GM12873 (cell line): ENCODE measurements around the gene SIN3A.

Source experiments
- CTCF ChIP-seq: IDR thresholded peaks from 2 replicates; pipeline ENCODE4 v1.5.1; 2012; ENCODE audit warnings: low read depth, mild to moderate bottlenecking, moderate library complexity, low read length, control low read depth; ENCODE audit not compliant: insufficient read depth; ENCODE audit errors: missing control alignments

The SIN3A gene

DNA sequence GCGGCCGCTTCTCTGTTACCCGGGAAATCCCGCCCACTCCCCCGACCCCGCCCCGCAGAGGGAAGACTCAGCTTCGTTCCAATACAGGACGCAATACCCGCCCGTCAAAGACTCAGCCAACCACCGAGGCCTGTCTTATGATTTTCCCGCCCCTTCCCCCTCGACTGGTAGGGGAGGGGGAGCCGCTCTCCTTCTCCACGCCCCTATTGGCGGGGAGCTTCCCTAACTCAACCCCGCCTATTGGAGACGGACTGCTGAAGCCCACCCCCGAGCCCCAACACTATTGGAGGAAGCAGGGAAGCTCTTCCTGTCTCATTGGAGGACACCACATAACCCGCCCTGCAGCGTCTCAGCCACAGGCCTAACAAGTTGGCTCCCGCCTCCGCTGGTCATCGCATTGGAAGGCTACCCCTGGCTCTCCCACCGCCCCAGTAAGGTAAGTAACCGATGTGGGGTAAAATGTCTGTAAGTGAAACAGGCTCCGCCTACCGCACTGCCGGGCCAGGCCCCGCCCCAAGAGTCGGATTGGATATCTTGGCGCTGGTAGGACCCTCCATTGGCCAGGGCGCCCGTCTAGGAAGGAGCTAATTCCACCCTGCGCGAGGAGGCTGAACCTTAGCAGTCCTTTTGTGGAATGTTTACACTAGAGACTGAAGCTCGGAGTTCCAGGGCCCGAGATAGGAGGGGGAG lies at the start of gene SIN3A:
SIN3A (minus strand) TSS at position 17 of the 690 bp plus-strand sequence. CDS start 21,315 bp downstream, outside the sequence.
- TF ChIP-seq CTCF = no peak

DNA sequence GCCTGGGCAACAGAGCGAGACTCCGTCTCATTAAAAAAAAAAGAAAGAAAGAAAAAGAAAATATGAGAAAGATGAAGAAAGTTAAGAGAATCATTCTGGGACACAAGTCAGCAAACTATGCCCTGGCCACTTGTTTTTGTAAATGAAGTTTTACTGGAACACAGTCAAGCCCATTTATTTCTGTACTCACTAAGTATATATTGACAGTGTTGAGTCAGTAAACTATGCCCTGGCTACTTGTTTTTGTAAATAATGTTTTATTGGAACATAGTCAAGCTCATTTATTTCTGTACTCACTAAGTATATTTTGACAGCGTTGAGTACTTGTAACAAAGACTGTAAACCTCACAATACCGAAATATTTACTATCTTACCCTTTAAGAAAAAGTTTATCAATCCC lies 42.2 kb upstream of the SIN3A start:
- TF ChIP-seq CTCF = no peak

GRCh38 chr15:75483961-75484360 lies 32.5 kb upstream of the SIN3A start:
- TF ChIP-seq CTCF = no peak

DNA sequence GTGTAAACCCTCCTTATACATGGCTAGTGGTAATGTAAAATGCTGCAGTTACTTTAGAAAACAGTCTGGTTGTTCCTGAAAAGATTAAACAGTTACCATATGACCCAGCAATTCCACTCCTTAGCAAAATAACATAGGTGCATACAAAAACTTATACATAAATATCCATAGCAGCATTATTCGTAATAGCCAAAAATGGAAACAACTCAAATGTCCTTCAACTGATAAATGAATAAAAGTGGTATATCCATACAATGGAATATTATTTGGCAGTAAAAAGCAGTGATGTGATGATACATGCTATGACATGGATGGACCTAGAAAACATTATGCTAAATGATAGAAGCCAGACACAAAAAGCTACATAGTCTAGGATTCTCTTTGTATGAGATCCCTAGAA lies 31.6 kb upstream of the SIN3A start:
- no peak for TF ChIP-seq CTCF

GRCh38 chr15:75479670-75480069 lies 28.2 kb upstream of the SIN3A start:
- TF ChIP-seq CTCF = no peak

DNA sequence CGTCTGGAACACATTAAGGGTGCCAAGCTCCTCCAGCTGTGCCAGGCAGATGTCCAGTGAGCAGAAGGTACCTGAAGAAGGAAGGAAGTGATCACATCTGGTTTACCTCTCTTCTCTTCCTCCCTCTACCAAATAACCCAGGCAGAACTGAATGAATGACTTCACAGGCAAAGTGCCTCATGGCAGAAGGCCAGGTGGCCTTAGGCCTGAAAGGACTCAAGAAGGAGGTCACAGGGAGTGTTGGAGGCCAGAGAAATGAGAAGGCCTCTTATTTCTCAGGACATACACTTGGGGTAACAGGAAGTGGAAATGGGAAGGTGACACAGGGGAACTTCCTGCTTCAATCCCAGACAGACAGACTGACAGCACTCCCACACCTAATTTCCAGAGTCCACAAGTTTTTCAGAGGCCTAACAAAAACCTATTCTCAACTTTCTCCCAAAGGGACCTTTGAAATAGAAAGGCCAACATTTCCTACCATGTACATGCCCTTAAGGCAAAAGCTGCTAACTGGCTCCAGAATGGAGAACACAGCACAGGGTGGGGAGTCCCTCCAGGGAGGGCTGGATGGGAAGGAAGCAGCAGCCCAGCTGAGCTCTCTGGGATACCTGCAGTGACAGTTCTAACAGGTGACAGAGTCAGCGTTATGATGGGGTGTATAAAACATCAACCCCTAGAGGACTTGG lies 17.6 kb upstream of the SIN3A start:
- no peak for TF ChIP-seq CTCF

GRCh38 chr15:75460646-75461045 lies 9.2 kb upstream of the SIN3A start:
- TF ChIP-seq CTCF = no peak
